NK-92 (cell line): ENCODE measurements around the gene ADCK1.
"Not testable (repeated sequence)": the region's sequence is repeated elsewhere in the genome, so short reads cannot be mapped to it uniquely, and the experiment has no call there.

Source experiments
- DNase-seq: peaks from one replicate; lab custom pipeline; 2025; ENCODE audit not compliant: unreplicated experiment; lab: John Stamatoyannopoulos, UW

The ADCK1 gene

GRCh38 chr14:77799863-77800730 lies at the start of gene ADCK1:
TSS of gene ADCK1 (plus strand) at chr14:77800109. CDS start at chr14:77818979, 18,870 bp downstream.
- DNase-seq = no peak

- no peak for DNase-seq
Measured at GRCh38 chr14:77752266-77752665, 47.6 kb upstream of the ADCK1 start.

GRCh38 chr14:77752799-77753516 lies 47.0 kb upstream of the ADCK1 start:
- no peak for DNase-seq

- peak; percentile 35 for DNase-seq
Measured at GRCh38 chr14:77760381-77761204, 39.3 kb upstream of the ADCK1 start, which contains the start of gene SNW1. TSS of gene SNW1 (minus strand) at chr14:77761156. CDS start at chr14:77761127, 29 bp downstream.

- no peak for DNase-seq
Measured at GRCh38 chr14:77761205-77761931, 38.5 kb upstream of the ADCK1 start.

- DNase-seq = no peak
Measured at GRCh38 chr14:77763316-77763715, 36.6 kb upstream of the ADCK1 start.

GRCh38 chr14:77763978-77764377 lies 35.9 kb upstream of the ADCK1 start:
- DNase-seq = no peak

- not testable (repeated sequence) for DNase-seq
Measured at GRCh38 chr14:77768442-77769069, 31.4 kb upstream of the ADCK1 start.

GRCh38 chr14:77773966-77774365 lies 25.9 kb upstream of the ADCK1 start:
- not testable (repeated sequence) for DNase-seq

- no peak for DNase-seq
Measured at GRCh38 chr14:77782202-77782601, 17.7 kb upstream of the ADCK1 start.

- no peak for DNase-seq
Measured at GRCh38 chr14:77786148-77786547, 13.8 kb upstream of the ADCK1 start.

GRCh38 chr14:77790566-77791224 lies 9.2 kb upstream of the ADCK1 start:
- DNase-seq = no peak

GRCh38 chr14:77791225-77791600 lies 8.7 kb upstream of the ADCK1 start:
- DNase-seq = no peak

- DNase-seq = not testable (repeated sequence)
Measured at GRCh38 chr14:77793255-77793654, 6.7 kb upstream of the ADCK1 start.

- DNase-seq = no peak
Measured at GRCh38 chr14:77794357-77794756, 5.6 kb upstream of the ADCK1 start.

GRCh38 chr14:77799456-77799855 lies 453 bp upstream of the ADCK1 start:
- DNase-seq = not testable (repeated sequence)

- DNase-seq = no peak
Measured at GRCh38 chr14:77800814-77801213, 905 bp downstream of the ADCK1 start.

- DNase-seq = no peak
Measured at GRCh38 chr14:77804592-77804991, 4.7 kb downstream of the ADCK1 start.

- DNase-seq = no peak
Measured at GRCh38 chr14:77805706-77806105, 5.8 kb downstream of the ADCK1 start.

GRCh38 chr14:77808250-77808649 lies 8.3 kb downstream of the ADCK1 start:
- no peak for DNase-seq
